SK-N-SH (cell line): Measurements from ENCODE around the gene TAMALIN.

Experiments
- POLR2AphosphoS5 ChIP-seq: IDR thresholded peaks from 2 replicates; pipeline ENCODE4 v1.6.1; 2012; ENCODE audit warnings: low read depth, low read length
- TF ChIP-seq, protein P1 (sequence below): fragments of 200-600 bp; sonication (generic); IDR thresholded peaks from 2 replicates; pipeline ENCODE4 v1.6.1; 2017; ENCODE audit warnings: antibody characterized with exemption, mild to moderate bottlenecking, moderate library complexity

DNA sequence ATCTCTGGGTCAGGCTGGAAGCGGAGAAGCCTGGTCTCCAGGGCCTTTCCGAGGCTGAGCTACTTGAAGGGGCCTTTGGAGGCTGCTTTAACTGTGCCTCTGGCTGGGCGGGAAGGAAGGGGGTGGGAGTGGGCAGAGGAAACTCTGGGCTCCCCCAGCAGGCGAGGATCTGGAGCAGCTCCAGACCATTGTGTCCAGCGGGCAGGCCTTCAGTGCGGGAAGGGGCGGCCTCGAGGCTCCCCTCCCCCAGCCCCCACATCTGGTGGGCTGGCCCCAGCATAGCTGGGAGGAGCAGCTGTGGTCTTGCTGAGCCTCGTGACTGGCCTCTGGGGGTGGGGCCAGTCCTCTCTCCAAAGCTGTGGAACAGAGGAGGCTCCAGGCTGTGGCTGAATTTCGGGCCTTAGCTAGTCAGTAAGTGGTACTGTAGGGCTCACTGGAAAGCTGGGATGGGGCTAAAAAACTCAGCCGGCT, 3.4 kb downstream of the TAMALIN start:
- TF ChIP-seq, protein P1, sequence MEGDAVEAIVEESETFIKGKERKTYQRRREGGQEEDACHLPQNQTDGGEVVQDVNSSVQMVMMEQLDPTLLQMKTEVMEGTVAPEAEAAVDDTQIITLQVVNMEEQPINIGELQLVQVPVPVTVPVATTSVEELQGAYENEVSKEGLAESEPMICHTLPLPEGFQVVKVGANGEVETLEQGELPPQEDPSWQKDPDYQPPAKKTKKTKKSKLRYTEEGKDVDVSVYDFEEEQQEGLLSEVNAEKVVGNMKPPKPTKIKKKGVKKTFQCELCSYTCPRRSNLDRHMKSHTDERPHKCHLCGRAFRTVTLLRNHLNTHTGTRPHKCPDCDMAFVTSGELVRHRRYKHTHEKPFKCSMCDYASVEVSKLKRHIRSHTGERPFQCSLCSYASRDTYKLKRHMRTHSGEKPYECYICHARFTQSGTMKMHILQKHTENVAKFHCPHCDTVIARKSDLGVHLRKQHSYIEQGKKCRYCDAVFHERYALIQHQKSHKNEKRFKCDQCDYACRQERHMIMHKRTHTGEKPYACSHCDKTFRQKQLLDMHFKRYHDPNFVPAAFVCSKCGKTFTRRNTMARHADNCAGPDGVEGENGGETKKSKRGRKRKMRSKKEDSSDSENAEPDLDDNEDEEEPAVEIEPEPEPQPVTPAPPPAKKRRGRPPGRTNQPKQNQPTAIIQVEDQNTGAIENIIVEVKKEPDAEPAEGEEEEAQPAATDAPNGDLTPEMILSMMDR = no peak
- TF ChIP-seq POLR2AphosphoS5 = no peak
